ENCODE results near the gene SERPINA6.

The SERPINA6 gene

GRCh38 chr14:94321421-94322271, 1.5 kb downstream of the SERPINA6 start:
- no peak overlapping the region for H3K27ac Mint-ChIP-seq
- peaks cover 10% of the 10 kb centered on the region for H3K9me3 Mint-ChIP-seq
- no peaks in the 10 kb centered on the region for H3K36me3 Mint-ChIP-seq (ENCODE audit: low read depth)
- H3K27me3 Mint-ChIP-seq (ENCODE audit: low read depth, poor library complexity), result peaks cover 7% of the 10 kb centered on the region
- DNase-seq, result no peak
- peaks cover 18% of the 10 kb centered on the region for H3K4me1 Mint-ChIP-seq
- no peak for TF ChIP-seq CTCF (IDR thresholded peaks at IDR 0.05)
- no peak overlapping the region for H3K4me3 Mint-ChIP-seq

GRCh38 chr14:94320243-94320642, 2.9 kb downstream of the SERPINA6 start:
- H3K27me3 Mint-ChIP-seq (ENCODE audit: low read depth, poor library complexity), result peaks cover 7% of the 10 kb centered on the region
- no peak overlapping the region for H3K4me3 Mint-ChIP-seq
- no peak overlapping the region for H3K27ac Mint-ChIP-seq
- no peaks in the 10 kb centered on the region for H3K36me3 Mint-ChIP-seq (ENCODE audit: low read depth)
- TF ChIP-seq CTCF (IDR thresholded peaks at IDR 0.05), result no peak
- no peak for DNase-seq
- peaks cover 18% of the 10 kb centered on the region for H3K4me1 Mint-ChIP-seq
- H3K9me3 Mint-ChIP-seq, result peaks cover 6% of the 10 kb centered on the region

GRCh38 chr14:94317259-94317658, 5.9 kb downstream of the SERPINA6 start:
- H3K4me1 Mint-ChIP-seq, result peaks cover 5% of the 10 kb centered on the region

GRCh38 chr14:94316692-94317091, 6.4 kb downstream of the SERPINA6 start:
- no peak for TF ChIP-seq CTCF (IDR thresholded peaks at IDR 0.05)
- H3K36me3 Mint-ChIP-seq (ENCODE audit: low read depth), result no peaks in the 10 kb centered on the region
- H3K9me3 Mint-ChIP-seq, result peaks cover 6% of the 10 kb centered on the region
- DNase-seq, result no peak
- H3K4me3 Mint-ChIP-seq, result no peak overlapping the region
- peaks cover 5% of the 10 kb centered on the region for H3K4me1 Mint-ChIP-seq
- peaks cover 4% of the 10 kb centered on the region for H3K27me3 Mint-ChIP-seq (ENCODE audit: low read depth, poor library complexity)
- no peak overlapping the region for H3K27ac Mint-ChIP-seq

More at GRCh38 chr14:94317259-94317658, 5.9 kb downstream of the SERPINA6 start:
- no peak overlapping the region for H3K27ac Mint-ChIP-seq
- peaks cover 7% of the 10 kb centered on the region for H3K27me3 Mint-ChIP-seq (ENCODE audit: low read depth, poor library complexity)
- H3K36me3 Mint-ChIP-seq (ENCODE audit: low read depth), result no peaks in the 10 kb centered on the region
- no peak for TF ChIP-seq CTCF (IDR thresholded peaks at IDR 0.05)
- DNase-seq, result no peak
- H3K4me3 Mint-ChIP-seq, result no peak overlapping the region
- H3K9me3 Mint-ChIP-seq, result peaks cover 6% of the 10 kb centered on the region

- Mint-ChIP-seq H3K4me3 (no peak overlapping the region), H3K27ac (no peak overlapping the region), H3K27me3 (ENCODE audit: low read depth, poor library complexity) (no peaks in the 10 kb centered on the region), H3K4me1 (peaks cover 5% of the 10 kb centered on the region), H3K9me3 (peaks cover 6% of the 10 kb centered on the region), H3K36me3 (ENCODE audit: low read depth) (no peaks in the 10 kb centered on the region)
- TF ChIP-seq CTCF (IDR thresholded peaks at IDR 0.05), result no peak
- DNase-seq, result no peak
These were observed 8.2 kb downstream of the SERPINA6 start for GRCh38 chr14:94314890-94315289.
